Pons (tissue), 1 donor: Measurements from ENCODE around the gene KLHL4.
"Not testable (repeated sequence)": the region's sequence is repeated elsewhere in the genome, so short reads cannot be mapped to it uniquely, and the experiment has no call there.

ENCODE experiments used
- DNase-seq: peaks from one replicate; pipeline ENCODE4 v3.0.0-alpha.2; 2016; ENCODE audit warnings: low spot score

The KLHL4 gene, protein sequence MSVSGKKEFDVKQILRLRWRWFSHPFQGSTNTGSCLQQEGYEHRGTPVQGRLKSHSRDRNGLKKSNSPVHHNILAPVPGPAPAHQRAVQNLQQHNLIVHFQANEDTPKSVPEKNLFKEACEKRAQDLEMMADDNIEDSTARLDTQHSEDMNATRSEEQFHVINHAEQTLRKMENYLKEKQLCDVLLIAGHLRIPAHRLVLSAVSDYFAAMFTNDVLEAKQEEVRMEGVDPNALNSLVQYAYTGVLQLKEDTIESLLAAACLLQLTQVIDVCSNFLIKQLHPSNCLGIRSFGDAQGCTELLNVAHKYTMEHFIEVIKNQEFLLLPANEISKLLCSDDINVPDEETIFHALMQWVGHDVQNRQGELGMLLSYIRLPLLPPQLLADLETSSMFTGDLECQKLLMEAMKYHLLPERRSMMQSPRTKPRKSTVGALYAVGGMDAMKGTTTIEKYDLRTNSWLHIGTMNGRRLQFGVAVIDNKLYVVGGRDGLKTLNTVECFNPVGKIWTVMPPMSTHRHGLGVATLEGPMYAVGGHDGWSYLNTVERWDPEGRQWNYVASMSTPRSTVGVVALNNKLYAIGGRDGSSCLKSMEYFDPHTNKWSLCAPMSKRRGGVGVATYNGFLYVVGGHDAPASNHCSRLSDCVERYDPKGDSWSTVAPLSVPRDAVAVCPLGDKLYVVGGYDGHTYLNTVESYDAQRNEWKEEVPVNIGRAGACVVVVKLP

DNA sequence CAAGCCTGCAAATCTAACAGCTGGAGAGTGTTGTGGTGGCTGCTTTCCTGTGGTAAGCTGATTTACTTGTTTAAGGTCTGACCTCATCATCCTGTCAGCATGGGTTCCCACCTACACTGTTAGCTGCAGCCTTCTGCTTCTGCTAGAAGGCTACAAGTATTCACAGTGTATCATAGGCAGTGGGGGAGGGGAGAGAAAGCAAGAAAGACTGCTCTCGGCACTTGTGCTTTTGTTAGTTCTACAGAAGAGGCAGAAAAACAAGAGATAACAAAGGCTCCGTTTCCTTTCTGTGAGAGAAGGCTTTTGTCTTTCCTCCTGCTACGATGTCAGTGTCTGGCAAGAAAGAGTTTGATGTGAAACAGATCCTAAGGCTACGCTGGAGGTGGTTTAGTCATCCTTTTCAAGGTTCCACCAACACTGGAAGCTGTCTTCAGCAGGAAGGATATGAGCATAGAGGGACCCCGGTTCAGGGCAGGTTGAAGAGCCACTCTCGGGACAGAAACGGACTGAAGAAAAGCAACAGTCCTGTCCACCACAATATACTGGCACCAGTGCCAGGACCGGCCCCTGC, at the start of gene KLHL4:
Gene KLHL4 (plus strand): TSS at position 232 of the 571 bp plus-strand sequence. CDS start 92 bp downstream, at position 324.
- DNase-seq, result peak; percentile 88

DNA sequence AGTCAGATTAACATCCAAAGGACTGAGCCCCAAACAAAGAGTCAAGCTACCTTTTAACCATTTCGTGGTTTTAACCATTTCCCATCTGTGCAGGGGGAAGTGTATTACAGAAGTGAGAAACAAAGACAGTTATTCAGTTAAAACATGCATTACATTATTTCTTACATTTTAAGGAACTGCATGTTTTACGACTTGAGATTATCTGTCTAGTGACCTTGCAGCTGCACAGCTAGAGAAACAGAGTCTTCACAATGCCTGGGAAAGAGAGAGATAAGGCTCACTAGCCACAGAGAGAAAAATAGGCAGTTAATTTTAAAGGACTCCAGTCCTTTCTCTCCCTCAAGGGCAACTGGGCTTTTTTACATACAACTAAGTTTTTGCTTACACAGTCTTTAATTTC, 48.7 kb upstream of the KLHL4 start:
- no peak for DNase-seq

DNA sequence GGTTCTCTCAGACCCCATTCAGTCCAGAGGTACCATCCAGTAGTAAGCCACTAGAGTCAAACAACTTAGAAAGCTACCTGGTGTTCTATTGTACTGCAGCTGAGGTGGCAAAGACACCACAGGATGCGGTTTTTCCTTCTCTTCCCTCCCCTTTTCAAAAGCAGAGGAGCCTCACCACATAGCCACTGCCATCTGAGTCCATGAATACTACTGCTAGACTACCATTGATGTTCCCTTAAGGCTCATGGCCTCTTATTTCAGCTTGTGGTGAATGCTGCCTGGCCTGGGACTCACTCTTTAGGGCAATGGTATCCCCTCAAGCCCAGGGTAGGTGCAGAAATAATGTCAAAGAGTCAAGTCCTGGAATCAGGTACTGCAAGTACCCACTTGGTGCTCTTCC, 41.8 kb upstream of the KLHL4 start:
- no peak for DNase-seq

DNA sequence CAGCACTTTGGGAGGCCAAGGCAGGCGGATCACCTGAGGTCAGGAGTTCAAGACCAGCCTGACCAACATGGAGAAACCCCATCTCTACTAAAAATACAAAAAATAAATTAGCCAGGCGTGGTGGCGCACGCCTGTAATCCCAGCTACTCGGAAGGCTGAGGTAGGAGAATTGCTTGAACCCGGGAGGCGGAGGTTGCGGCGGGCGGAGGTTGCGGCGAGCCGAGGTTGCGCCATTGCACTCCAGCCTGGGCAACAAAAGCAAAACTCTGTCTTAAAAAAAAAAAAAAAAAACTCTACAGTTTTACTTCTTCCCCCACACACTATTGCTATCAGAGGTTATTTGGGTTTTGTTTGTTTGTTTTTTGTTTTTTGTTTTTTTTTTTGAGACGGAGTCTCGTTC, 38.9 kb upstream of the KLHL4 start:
- not testable (repeated sequence) for DNase-seq

DNA sequence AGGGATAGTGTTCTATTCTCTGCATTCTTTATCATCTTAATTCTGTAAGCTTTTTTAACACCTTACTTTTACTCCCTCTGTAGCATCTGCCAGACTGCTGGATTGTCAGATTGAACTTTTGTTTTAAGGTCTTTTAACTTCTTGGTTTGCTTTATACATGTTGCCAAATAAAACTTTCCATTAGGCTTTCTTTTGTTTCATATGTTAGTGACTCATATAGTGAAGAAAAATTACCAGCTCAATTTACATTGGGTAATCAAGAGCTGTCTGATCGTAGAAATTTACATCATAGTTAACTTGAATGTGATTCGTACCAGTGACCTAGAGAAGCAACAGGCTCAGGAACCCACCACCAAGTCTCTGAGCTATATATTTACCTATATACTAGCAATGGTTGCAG, 28.5 kb upstream of the KLHL4 start:
- DNase-seq, result no peak

DNA sequence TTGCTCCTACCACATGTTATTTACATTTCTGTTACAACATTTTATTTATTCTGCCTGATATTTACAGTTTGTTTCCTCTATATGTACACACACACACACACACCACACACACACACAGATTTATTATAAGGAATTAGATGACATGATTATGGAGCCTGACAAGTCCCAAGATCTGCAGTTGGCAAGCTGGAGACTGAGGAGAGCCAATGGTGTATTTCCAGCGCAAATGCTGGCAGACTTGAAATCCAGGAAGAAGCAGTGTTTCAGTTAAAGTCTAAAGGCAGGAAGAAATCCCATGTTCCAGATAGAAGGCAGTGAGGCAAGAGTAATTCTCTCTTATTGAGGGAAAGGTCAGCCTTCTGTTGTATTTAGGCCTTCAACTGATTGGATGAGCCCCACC, 1.8 kb upstream of the KLHL4 start:
- DNase-seq, result no peak

DNA sequence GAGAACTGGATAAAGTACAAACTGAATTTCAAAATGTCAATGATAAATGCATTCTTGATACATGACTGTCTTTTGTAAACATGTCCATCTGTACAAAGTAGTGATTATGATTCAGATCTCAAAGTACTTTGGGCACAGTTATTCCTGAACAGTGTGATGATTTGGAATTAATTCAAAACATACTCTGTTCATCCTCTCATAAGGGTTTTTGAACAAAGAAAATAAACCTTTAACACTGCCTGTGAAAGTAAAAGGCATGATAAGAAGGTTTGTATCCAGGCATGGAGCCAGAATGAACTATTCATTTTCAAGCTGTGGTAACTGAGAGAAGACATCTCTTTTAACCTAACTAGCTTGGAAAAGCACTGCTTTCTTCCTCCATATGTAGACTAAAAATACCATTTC, 883 bp upstream of the KLHL4 start:
- DNase-seq, result peak; percentile 18

DNA sequence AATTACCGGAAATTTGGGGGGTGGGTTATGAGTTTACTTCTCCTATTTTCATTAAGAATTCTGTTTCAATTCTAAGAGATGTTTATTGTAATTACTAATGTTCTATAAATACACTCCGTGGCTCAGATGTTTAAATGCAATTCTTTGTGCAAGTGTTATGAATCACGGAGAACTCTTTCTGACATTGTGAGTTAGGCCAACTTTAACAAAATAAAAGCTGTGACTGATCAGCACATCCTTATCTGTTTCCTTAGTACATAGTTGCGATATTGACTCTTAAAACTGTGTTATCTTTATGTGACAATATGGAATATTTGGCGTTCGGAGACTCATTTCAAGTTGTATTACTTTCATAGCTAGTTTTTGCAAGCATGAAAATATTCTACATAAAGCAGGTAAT, 902 bp downstream of the KLHL4 start:
- peak; percentile 34 for DNase-seq

DNA sequence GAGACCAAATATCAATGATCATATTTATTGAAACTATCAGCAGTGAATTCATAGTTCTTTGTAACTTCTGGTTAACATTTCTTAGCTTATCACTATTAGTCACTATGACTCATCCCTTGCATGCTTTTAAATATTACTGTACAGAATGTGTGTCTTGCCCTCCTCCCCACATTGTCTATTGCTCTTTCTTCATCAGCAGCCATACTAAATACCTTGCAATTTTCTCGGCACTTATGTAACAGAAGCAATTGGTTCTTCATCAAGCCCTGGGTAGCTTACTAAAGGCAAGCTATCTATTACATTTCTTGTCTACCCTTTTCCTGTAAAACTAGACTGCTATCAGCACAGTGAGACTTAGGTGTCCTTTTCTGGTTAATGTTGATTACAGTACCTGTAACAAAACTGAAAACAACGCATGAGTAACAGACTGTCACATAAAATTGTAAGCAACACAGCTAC, 8.2 kb downstream of the KLHL4 start:
- DNase-seq, result no peak

DNA sequence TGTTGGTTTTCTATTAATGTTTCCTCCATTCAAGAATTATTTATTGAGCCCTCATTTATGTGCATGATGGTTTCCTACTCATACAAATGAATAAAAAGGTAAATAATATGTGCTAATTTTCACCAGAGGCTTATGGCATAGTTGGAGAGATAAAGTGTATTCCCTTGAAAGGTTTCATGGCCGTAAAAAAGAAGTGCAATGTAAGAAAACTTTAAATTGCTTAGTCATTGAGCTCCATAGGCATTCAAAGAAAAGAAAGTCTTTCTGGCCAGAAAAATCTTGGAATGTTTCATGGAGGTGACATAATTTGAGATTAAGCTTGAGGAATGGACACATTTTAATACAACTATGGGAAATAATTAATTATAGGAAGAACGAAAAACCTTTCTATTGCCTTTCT, 8.7 kb downstream of the KLHL4 start:
- DNase-seq, result no peak

DNA sequence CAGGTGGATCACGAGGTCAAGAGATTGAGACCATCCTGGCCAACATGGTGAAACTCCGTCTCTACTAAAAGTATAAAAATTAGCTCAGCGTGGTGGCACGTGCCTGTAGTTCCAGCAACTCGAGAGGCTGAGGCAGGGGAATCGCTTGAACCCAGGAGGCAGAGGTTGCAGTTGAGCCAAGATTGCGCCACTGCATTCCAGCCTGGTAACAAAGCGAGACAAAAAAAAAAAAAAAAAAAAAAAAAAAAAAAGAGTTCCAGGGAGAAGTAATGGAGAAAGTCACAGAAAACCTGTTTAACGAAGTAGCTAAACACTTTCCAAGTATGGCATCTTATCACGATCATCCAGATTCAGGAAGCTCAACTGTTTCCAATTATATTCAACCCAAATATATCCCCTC, 10.9 kb downstream of the KLHL4 start:
- no peak for DNase-seq

DNA sequence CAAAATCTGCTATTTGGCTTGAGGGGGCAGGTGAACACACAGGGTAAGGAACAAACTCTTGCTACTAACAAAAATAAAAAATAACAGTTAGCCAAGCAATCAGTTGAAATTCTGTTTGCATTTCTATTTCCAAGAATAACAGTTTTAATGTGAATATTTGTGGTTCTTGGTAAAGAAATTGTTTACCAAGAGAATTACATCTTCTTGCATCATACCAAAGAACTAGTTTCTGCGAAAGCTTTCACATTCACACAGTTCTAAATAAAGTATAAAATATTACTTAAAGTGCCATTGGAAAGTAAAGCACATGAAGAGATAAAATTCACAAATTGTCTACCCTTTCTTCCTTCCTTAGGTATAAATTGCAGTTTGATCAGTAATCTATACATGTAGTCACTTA, 54.4 kb downstream of the KLHL4 start:
- no peak for DNase-seq

DNA sequence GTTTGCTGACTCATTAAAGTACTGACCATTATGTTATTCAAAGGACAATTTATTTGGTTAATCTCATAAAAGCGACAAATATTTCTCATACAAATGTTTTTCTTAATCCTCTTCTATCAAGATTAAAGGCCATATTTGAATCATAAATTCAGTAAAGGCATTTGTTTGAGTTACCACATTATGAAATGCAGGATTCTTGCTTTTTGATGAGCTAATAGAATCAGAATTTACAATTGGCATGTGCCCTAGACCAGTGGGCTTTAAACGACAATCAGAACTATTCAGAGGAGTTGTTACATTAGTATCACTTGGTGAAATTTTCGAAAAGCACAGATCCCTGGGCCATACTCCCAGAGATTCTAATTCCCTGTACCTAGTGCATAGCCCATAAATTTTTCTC, 55.3 kb downstream of the KLHL4 start:
- DNase-seq, result no peak

DNA sequence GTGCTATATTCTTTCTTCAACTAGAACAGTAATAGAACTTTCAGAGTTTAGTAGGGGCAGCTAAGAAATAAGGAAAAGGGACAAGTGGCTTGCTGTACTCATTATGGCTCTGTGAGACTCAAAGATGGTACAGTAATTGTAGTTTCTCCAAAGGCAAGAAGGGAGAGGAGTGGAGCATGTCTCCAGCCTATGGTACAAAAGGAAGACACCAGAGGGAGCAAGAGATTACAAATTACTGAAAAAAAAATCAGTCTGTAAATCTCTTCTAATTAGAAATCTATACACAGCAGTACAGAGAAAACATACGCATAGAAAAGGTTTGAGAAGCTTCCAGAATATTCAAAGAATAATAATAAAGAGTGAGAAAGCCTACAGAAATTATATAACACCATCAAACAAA, 61.4 kb downstream of the KLHL4 start:
- peak; percentile 3 for DNase-seq

DNA sequence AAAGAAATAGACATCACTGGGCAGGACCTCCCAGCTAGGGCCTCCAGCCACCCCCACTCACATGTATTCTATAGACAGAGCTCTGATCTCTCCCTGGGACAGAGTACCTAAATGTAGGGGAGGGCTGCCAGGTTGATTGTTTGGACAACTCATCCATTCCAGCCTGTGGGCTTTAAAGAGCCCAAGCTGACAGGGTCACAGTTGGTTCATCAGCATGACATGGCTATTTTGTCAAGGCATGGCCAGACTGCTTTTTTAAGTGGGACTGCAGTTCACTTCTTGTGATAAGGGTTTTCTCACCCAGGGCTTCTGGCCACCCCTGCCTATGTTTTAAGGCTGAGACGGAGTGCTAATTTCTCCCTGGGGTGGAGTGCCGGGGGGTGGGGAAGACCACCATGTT, 63.3 kb downstream of the KLHL4 start:
- no peak for DNase-seq

DNA sequence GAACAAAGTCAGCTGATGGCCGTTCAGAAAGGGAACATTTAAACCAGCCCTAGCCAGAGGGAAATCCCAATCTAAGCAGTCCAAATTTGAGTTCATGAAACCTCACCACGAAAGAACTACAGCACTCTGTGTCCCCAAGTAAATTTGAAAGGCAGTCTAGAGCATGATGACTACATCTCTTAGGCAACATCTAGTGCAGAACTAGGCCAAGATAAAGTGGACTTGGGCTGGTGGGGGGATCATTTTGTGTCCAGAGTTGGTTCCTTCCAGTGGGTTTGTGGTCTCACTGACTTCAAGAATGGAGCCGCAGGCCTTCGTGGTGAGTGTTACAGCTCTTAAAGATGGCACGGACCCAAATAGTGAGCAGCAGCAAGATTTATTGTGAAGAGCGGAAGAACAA, 64.9 kb downstream of the KLHL4 start:
- DNase-seq, result no peak

DNA sequence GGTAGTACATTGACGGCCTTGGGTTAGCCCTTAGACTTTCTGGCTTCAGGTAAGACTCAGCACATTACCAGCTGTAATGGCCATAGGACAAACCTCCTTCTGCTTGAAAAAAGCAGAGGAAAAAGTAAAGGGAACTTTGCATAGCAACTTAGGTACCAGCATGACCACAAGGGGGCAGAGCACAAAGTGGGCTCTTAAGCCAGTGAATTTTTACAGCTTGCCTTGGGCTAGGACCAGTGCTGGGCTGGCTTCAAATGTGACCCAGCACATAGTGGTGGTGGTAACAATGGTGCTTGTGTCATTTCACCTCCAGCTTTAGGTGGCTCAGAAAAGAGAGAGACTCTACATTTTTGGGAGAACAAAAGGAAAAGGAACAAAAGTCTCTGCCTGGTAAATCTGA, 66.1 kb downstream of the KLHL4 start:
- no peak for DNase-seq

DNA sequence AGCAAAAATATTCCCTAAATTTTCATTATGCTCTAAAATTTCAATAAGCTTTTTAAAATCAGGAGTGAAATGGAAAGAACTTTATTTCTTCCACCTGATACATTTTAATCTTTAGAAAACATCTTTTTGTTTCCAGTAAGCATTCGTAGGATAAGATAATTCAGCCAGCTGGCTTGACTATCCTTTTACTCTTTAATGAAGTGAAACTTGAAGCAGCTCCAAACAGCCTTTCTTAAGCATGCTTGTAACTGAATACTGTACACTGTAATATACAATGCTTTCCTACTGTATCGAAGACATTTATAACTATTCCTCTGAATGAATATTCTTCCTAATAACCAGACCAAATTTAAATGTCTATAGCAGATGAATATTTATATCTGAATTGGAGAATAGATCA, 98.8 kb downstream of the KLHL4 start:
- DNase-seq, result no peak

DNA sequence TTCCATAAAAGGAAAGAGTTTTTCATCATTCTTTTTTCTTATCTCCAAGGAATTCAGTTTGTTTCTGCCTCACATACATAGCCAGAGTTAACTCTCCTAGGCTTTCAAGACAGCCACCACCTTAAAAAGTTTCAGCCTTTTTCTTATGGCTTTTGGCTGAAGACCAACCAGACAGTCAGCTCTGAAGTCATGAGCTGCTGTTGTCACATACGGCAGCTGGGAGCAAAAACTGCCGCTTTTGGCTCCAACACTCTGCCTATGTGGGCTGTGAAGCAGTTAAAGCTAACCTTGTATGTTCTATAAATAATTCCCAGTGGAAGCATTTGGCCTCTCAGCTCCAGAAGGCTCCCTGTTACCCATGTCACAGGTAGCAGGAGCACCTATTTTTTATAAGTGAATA, 104.1 kb downstream of the KLHL4 start:
- DNase-seq, result peak; percentile 48

DNA sequence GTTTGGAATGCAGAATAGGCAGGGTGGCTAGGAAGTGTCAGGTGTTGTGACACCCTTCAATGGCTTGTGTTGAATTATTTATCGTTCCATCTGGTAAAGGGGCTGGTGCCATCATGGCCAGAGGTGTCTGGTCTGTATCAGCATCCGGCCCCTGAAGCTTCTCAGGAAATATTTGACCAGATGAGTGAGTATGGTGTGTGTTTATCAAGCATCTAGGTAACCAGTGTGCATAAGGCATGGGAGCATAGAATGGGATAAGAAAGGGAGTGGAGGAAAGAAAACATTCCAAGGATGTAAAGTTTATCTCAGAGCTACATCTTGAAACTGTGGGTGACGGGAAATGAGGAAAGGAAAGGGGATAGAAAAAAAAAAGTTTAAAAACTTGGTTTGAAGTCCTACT, 109.4 kb downstream of the KLHL4 start:
- DNase-seq, result no peak

DNA sequence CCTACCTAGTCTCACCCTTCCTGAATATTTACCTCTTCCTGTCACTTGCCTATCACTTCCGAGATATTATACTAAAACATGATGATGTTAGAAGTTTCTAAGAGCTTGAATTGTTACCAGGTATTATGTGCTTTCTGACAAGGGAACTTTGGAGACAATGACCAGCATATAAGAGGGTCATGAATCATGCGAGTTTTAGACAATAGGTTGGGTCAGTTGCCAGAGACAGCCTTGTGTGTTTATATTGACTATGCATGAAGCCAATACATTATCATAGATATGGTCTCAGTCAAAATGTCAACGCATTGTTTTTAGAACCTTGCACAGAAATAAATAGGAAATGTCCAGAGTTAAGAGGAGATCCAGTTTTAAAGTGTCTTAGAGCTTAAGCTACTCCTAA, 116.8 kb downstream of the KLHL4 start:
- DNase-seq, result no peak

DNA sequence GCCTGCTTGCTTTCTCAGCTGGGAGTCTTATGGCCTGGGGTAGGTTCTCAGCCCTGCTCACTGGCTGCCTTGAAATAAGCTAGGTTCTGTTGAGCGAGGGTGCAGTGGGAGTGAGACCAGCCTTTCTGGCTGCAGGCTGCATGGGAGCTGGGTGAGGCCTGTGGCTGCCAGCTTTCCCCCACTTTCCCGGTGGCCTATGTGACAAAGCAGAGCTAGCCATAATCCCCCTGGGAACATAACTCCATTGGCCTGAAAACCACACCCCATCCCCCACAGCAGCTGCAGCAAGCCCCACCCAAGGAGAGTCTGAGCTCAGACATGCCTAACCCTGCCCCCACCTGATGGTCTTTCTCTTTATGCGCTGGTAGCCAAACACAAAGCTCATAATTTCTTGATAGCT, 118.9 kb downstream of the KLHL4 start:
- no peak for DNase-seq

DNA sequence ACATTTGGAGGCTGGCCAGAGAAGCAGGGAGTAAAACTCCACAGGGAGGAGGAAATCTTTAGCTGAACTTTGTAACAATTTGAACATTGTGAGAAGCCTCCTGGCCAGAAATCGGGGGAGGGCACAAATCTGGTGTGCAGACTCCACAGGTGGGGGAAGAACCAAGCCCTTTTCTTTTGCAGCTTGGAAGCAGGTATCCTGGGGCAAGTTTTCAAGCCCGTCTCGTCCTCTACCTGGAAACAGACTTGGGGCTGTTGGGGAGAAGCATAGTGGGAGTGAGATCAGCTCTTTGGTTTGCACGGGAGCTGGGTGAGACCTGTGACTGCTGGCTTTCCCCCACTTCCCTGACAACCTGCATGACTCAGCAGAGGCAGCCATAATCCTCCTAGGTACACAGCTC, 123.8 kb downstream of the KLHL4 start:
- not testable (repeated sequence) for DNase-seq
